HL-60 (cell line): ENCODE data around the gene SYNRG.

Source experiments
- CTCF ChIP-seq: IDR thresholded peaks from one replicate; pipeline ENCODE4 v1.5.1; 2011; ENCODE audit warnings: low read length, control low read depth, inconsistent platforms; ENCODE audit not compliant: insufficient read depth
- POLR2AphosphoS5 ChIP-seq: IDR thresholded peaks from 2 replicates; pipeline ENCODE4 v1.6.1; 2012; ENCODE audit warnings: low read depth

GRCh38 chr17:37592291-37592690, 16.9 kb downstream of the SYNRG start:
- TF ChIP-seq POLR2AphosphoS5 (no peak), CTCF (no peak)
